Heart right ventricle (tissue), 16 donors: ENCODE measurements around the gene FAM163B. TPM values are rescaled to one million over a fixed set of nuclear protein-coding genes. Genes with fewer than 3 reads are reported as not detected.

Experiments
- ATAC-seq, 8 donors: fragments of 200-7000 bp; cut with Tn5 transposase; one replicate each; pipeline ENCODE4 v1.9.1; 2020; ENCODE audit warnings: mild to moderate bottlenecking in 8 of 8, moderate library complexity in 8 of 8, moderate number of reproducible peaks in 1 of 8
- DNase-seq, 2 donors: peaks; one replicate each; pipeline ENCODE4 v3.0.0-alpha.2; 2020
- H3K27ac ChIP-seq, 10 donors: fragments of 200-600 bp; sonication (generic) in 2 of 10; one replicate each; pipeline versions ENCODE4 v1.5.0 to v1.8.0; 2020 to 2022; ENCODE audit warnings: mild to moderate bottlenecking in 3 of 10
- H3K27me3 ChIP-seq, 7 donors: fragments of 200-600 bp; one replicate each; pipeline ENCODE4 v1.8.0; 2021 to 2022; ENCODE audit warnings: mild to moderate bottlenecking in 2 of 7
- H3K36me3 ChIP-seq, 9 donors: fragments of 200-600 bp; sonication (generic) in 1 of 9; one replicate each; pipeline versions ENCODE4 v1.5.0 to v1.8.0; 2020 to 2022; ENCODE audit warnings: mild to moderate bottlenecking in 2 of 9
- H3K4me1 ChIP-seq, 9 donors: fragments of 200-600 bp; sonication (generic) in 1 of 9; one replicate each; pipeline versions ENCODE4 v1.5.0 to v1.8.0; 2020 to 2022; ENCODE audit warnings: mild to moderate bottlenecking in 4 of 9
- H3K4me3 ChIP-seq, 10 donors: fragments of 200-600 bp; sonication (generic) in 2 of 10; one replicate each; pipeline versions ENCODE4 v1.5.0 to v1.8.0; 2020 to 2022; ENCODE audit warnings: mild to moderate bottlenecking in 7 of 10, moderate library complexity in 2 of 10
- H3K9me3 ChIP-seq, 11 donors: fragments of 200-600 bp in 10 of 11; sonication (generic) in 2 of 11; one replicate each; pipeline versions ENCODE4 v1.5.0 to v1.8.0; 2013 to 2022; ENCODE audit warnings: mild to moderate bottlenecking in 2 of 11, control low read depth in 1 of 11, moderate library complexity in 1 of 11
- CTCF ChIP-seq, 9 donors: fragments of 200-600 bp; sonication (generic) in 2 of 9; IDR thresholded peaks; one replicate each; pipeline versions ENCODE4 v1.5.0 to v1.8.0; 2021 to 2022; ENCODE audit warnings: antibody characterized with exemption in 9 of 9, mild to moderate bottlenecking in 5 of 9, moderate library complexity in 1 of 9
- WGBS, 2 donors: extraction: QIAGEN DNeasy Blood & Tissue Kit; methylation state at CpG; one replicate each; pipeline ENCODE4 v1.1.7; 2013; ENCODE audit warnings: inconsistent platforms in 1 of 2; 5-methylcytosine and 5-hydroxymethylcytosine counted together
- intact Hi-C, 10 donors: fragments of 100-400 bp; cut with DNase I; formaldehyde crosslinking; loops; one replicate each; pipeline versions ENCODE4 v1.11.1 to v1.14.2; 2022
- polyA plus RNA-seq, 2 donors: library from polyadenylated mRNA; stranded (reverse); fragments of 200-250 nt; gene quantifications; one replicate each; pipeline ENCODE4 v1.2.3, GENCODE V29; 2013
- total RNA-seq, 10 donors: library from RNA; stranded (reverse); fragmentation: NEBNext Ultra II Directional in 3 of 10; extraction: Animal tissue kit (Norgen Biotek cat#: 25700) in 3 of 10; gene quantifications; one replicate each; pipeline versions ENCODE4 v1.2.1 to v1.2.4, GENCODE V29; 2021 to 2023
- donor health status: Arrhythmogenic right ventricular cardiomyopathy.
- donor health status: ischemic (EF 13 %, LVEDD 7.1; RV severe dilation, severe dysfunction).
- donor health status: healthy with polysubstance abuse.
- donor health status: DM: no; HTN: yes; CAD: no.
- donor health status: DM: no; HTN: no; CAD: no.
- donor health status: ischemic (EF 25% LVEDD 6.9; RV normal size, moderate dysfunction).
- donor health status: ischemic (EF 25% LVEDD 5.7; RV mildly dilated, moderate dysfunction).
- donor health status: healthy.
- donor health status: DM: yes; HTN: yes; CAD: no.
- donor health status: Ischemic cardiomyopathy.
- donor health status: ischemic (EF 35%, LVEDD 5.7; RV mildly dilated, moderate dysfunction).
- donor health status: nonischemic (EF 11% LVEDD 7.7; RV severe dilation, severe dysfunction).
- donor health status: DM: yes; HTN: yes; CAD: no.
- donor health status: PGD.
- donor health status: ischemic (EF 29% LVEDD 5.4; RV normal size, mild dysfunction).
- donor health status: nonischemic (EF 23%, LVEDD 6.1; RV moderate dilation, normal function).

The FAM163B gene
- total and polyA plus RNA-seq, 12 donors: 0.19 TPM; not detected in 11

- H3K9me3 ChIP-seq: no peaks in the 10 kb centered on the region
- DNase-seq (peak in 1 of 2 donors; percentile 20), ATAC-seq (peak in 2 of 8 donors; percentile 7 to 15)
- H3K27me3 ChIP-seq: peaks cover 0 to 54% (median 33%) of the 10 kb centered on the region in 7 donors
- TF ChIP-seq CTCF (IDR thresholded peaks at IDR 0.05): no peak
- no peak overlapping the region for H3K4me3 ChIP-seq
- H3K27ac ChIP-seq: peak overlapping the region in 1 of 10 donors; percentile 12
- intact Hi-C loops: loop anchor here in 4 of 10 donors (5.0 to 10.0 kb wide), 3 partner anchors 53 to 142 kb away; partner anchors contain the start of gene ADAMTSL2 (in 2 of the 4)
- WGBS, 2 donors: 9 to 10% methylated on average over 28 of the region's 28 CpGs
- H3K4me1 ChIP-seq: peaks cover 4 to 53% (median 33%) of the 10 kb centered on the region in 9 donors
- H3K36me3 ChIP-seq: no peaks in the 10 kb centered on the region
These were observed 24.4 kb downstream of the FAM163B start for GRCh38 chr9:133584559-133585476.

- Histone ChIP-seq H3K27ac (peak overlapping the region in 3 of 10 donors; percentile 12 to 58 (median 18)), H3K4me3 (no peak overlapping the region), H3K4me1 (peaks cover 4 to 53% (median 33%) of the 10 kb centered on the region in 9 donors), H3K9me3 (no peaks in the 10 kb centered on the region), H3K27me3 (peaks cover 0 to 55% (median 34%) of the 10 kb centered on the region in 7 donors), H3K36me3 (no peaks in the 10 kb centered on the region)
- TF ChIP-seq CTCF (IDR thresholded peaks at IDR 0.05): no peak
- no peak for DNase-seq
- intact Hi-C loops: loop anchor here in 3 of 10 donors (5.0 to 10.0 kb wide), 2 partner anchors 52 to 131 kb away; partner anchors contain the start of gene ADAMTSL2 (in 2 of the 3)
- ATAC-seq: no peak
- WGBS, 2 donors: 60 to 65% methylated on average over 5 of the region's 5 CpGs
These were observed 25.0 kb downstream of the FAM163B start for GRCh38 chr9:133584167-133584558.

GRCh38 chr9:133583586-133583985 is 25.6 kb downstream of the FAM163B start:
- peak in 6 of 9 donors; percentile 5 to 45 (median 27) for TF ChIP-seq CTCF (IDR thresholded peaks at IDR 0.05)
- Histone ChIP-seq H3K27ac (peak overlapping the region in 4 of 10 donors; percentile 7 to 58 (median 24)), H3K27me3 (peaks cover 0 to 60% (median 39%) of the 10 kb centered on the region in 7 donors), H3K4me3 (no peak overlapping the region), H3K4me1 (peaks cover 4 to 55% (median 33%) of the 10 kb centered on the region in 9 donors), H3K9me3 (no peaks in the 10 kb centered on the region), H3K36me3 (no peaks in the 10 kb centered on the region)
- intact Hi-C loops: loop anchor here in 3 of 10 donors (5.0 to 10.0 kb wide), 2 partner anchors 51 to 131 kb away; partner anchors contain the start of gene ADAMTSL2 (in 2 of the 3)
- peak; percentile 69 to 95 (median 86) for ATAC-seq
- peak; percentile 68 to 87 for DNase-seq
- 58 to 65% methylated on average over 21 to 23 of the region's 23 CpGs for WGBS, 2 donors

GRCh38 chr9:133583111-133583510 is 26.1 kb downstream of the FAM163B start:
- H3K27me3 ChIP-seq: peaks cover 0 to 60% (median 44%) of the 10 kb centered on the region in 7 donors
- peak overlapping the region in 5 of 10 donors; percentile 18 to 67 (median 56) for H3K27ac ChIP-seq
- intact Hi-C loops: loop anchor here in 3 of 10 donors (5.0 to 10.0 kb wide), 2 partner anchors 51 to 132 kb away; partner anchors contain the start of gene ADAMTSL2 (in 2 of the 3)
- H3K9me3 ChIP-seq: no peaks in the 10 kb centered on the region
- peaks cover 4 to 55% (median 33%) of the 10 kb centered on the region in 9 donors for H3K4me1 ChIP-seq
- no peak for TF ChIP-seq CTCF (IDR thresholded peaks at IDR 0.05)
- no peak overlapping the region for H3K4me3 ChIP-seq
- H3K36me3 ChIP-seq: no peaks in the 10 kb centered on the region
- WGBS, 2 donors: 72 to 80% methylated on average over 3 of the region's 3 CpGs
- no peak for DNase-seq
- ATAC-seq: peak in 1 of 8 donors; percentile 14
